K562 (cell line): ENCODE measurements around the gene CS. TPM values are rescaled to one million over a fixed set of nuclear protein-coding genes. Genes with fewer than 3 reads are reported as not detected.
A peak's percentile ranks its signal among the peaks of the same experiment; 100 is the strongest.

Source experiments
- ARNT ChIP-seq, 2 experiments: fragments of 450-650 bp; IDR thresholded peaks; 2 replicates each; pipeline ENCODE4 v1.6.1; 2016; ENCODE audit warnings: mild to moderate bottlenecking in 1 of 2
- BRF2 ChIP-seq: IDR thresholded peaks from 3 replicates; pipeline ENCODE4 v1.6.1; 2011; ENCODE audit warnings: borderline replicate concordance, mild to moderate bottlenecking; ENCODE audit not compliant: insufficient read length, insufficient read depth
- CHD1 ChIP-seq: fragments of 200-600 bp; sonication (generic); IDR thresholded peaks from one replicate; pipeline ENCODE4 v1.6.1; 2012; ENCODE audit warnings: mild to moderate bottlenecking, moderate library complexity, low read length, inconsistent platforms
- FUS ChIP-seq: fragments of 200-400 bp; formaldehyde crosslinking; optimal IDR thresholded peaks from 2 replicates; pipeline ENCODE3; 2017; ENCODE audit warnings: low read depth, low read length
- GTF2F1 ChIP-seq: IDR thresholded peaks from 2 replicates; pipeline ENCODE4 v1.6.1; 2011; ENCODE audit warnings: low read depth, low read length, improper control_type of control experiment
- HMBOX1 ChIP-seq: sonication (generic); IDR thresholded peaks from 2 replicates; pipeline ENCODE4 v1.6.1; 2016
- MAFK ChIP-seq: IDR thresholded peaks from 2 replicates; pipeline ENCODE4 v1.6.1; 2011; ENCODE audit warnings: low read length, improper control_type of control experiment
- NONO ChIP-seq, 2 experiments: fragments of 200-400 bp in 1 of 2; fragments of 450-650 bp in 1 of 2; formaldehyde crosslinking in 1 of 2; IDR thresholded peaks; 2 replicates each; pipeline ENCODE4 v1.6.1; 2017; ENCODE audit warnings: low read depth in 2 of 2, mild to moderate bottlenecking in 2 of 2, moderate library complexity in 2 of 2, low read length in 1 of 2
- NR2C1 ChIP-seq, 2 experiments: fragments of 450-650 bp; IDR thresholded peaks; 2 replicates each; pipeline ENCODE4 v1.6.1; 2017; ENCODE audit warnings: mild to moderate bottlenecking in 2 of 2, antibody characterized with exemption in 1 of 2, inconsistent platforms in 1 of 2, missing compliant biosample characterization in 1 of 2, missing genetic modification characterization in 1 of 2
- RHOXF2B ChIP-seq: fragments of 250-450 bp; sonication (Bioruptor Pico); conservative IDR thresholded peaks from 2 replicates; pipeline ENCODE4 v1.5.1; 2021
- SIN3B ChIP-seq: fragments of 450-650 bp; IDR thresholded peaks from 2 replicates; pipeline ENCODE4 v1.6.1; 2017; ENCODE audit warnings: low read depth, mild to moderate bottlenecking, moderate library complexity
- STAT5B ChIP-seq: fragments of 250-450 bp; sonication (Bioruptor Pico); IDR thresholded peaks from 2 replicates; pipeline ENCODE4 v1.8.0; 2021; ENCODE audit warnings: mild to moderate bottlenecking, inconsistent platforms
- TAF9B ChIP-seq: fragments of 450-650 bp; IDR thresholded peaks from 2 replicates; pipeline ENCODE4 v1.6.1; 2018; ENCODE audit warnings: mild to moderate bottlenecking; ENCODE audit not compliant: partially characterized antibody
- TSC22D4 ChIP-seq: fragments of 450-650 bp; IDR thresholded peaks from 2 replicates; pipeline ENCODE4 v1.6.1; 2016; ENCODE audit warnings: missing genetic modification characterization, missing biosample characterization, control low read depth
- YY1 ChIP-seq, 3 experiments: IDR thresholded peaks; 2 replicates each; pipeline ENCODE4 v1.6.1; 2011; ENCODE audit warnings: low read length in 2 of 3, mild to moderate bottlenecking in 2 of 3, moderate library complexity in 2 of 3, borderline replicate concordance in 1 of 3, control low read depth in 1 of 3, low read depth in 1 of 3; ENCODE audit not compliant: insufficient read depth in 3 of 3, insufficient replicate concordance in 2 of 3, control insufficient read depth in 1 of 3, insufficient read length in 1 of 3; ENCODE audit errors: extremely low read depth in 1 of 3
- ZMIZ1 ChIP-seq, 2 experiments: fragments of 150-350 bp in 1 of 2; IDR thresholded peaks; 2 replicates each; pipeline ENCODE4 v1.6.1; 2012 to 2016; ENCODE audit warnings: low read depth in 2 of 2, low read length in 2 of 2, mild to moderate bottlenecking in 1 of 2, moderate library complexity in 1 of 2
- ZNF217 ChIP-seq: sonication (generic); formaldehyde crosslinking; IDR thresholded peaks from 2 replicates; pipeline ENCODE4 v1.8.0; 2022; ENCODE audit warnings: mild to moderate bottlenecking, missing genetic modification reagents
- ZNF277 ChIP-seq: fragments of 250-450 bp; sonication (Bioruptor Pico); IDR thresholded peaks from 2 replicates; pipeline ENCODE4 v1.8.0; 2022; ENCODE audit warnings: inconsistent platforms, mild to moderate bottlenecking, moderate library complexity, borderline replicate concordance
- ZNF75A ChIP-seq: fragments of 450-650 bp; formaldehyde crosslinking; IDR thresholded peaks from 2 replicates; pipeline ENCODE4 v1.4.0; 2020; ENCODE audit warnings: mild to moderate bottlenecking
- ZZZ3 ChIP-seq: fragments of 450-650 bp; IDR thresholded peaks from 2 replicates; pipeline ENCODE4 v1.6.1; 2016; ENCODE audit warnings: antibody characterized with exemption, mild to moderate bottlenecking, moderate library complexity
- polyA plus RNA-seq, 8 experiments: library from polyadenylated mRNA; depleted of rRNA in 4 of 8; stranded (reverse) in 5 of 8; unstranded in 3 of 8; fragments of >200 nt; fragmentation: Nextera tagmentation in 2 of 8; fragmentation: Illumina TruSeq in 1 of 8; extraction: Ambion mirVana in 2 of 8; extraction: Trizol in 1 of 8; gene quantifications; 2 replicates each; pipeline versions ENCODE4 v1.2.1 to v1.2.3, GENCODE V29; 2011 to 2014; ENCODE audit warnings: inconsistent platforms in 1 of 8, missing spikeins in 1 of 8
- total RNA-seq, 7 experiments: library from RNA; depleted of rRNA in 6 of 7; stranded (reverse); fragments of >200 nt in 6 of 7; fragmentation: Illumina TruSeq in 2 of 7; extraction: Trizol in 2 of 7; gene quantifications; 2 replicates each; pipeline versions ENCODE4 v1.2.1 to v1.2.3, GENCODE V29; 2011 to 2021; ENCODE audit warnings: low replicate concordance in 1 of 7

The CS gene
- total and polyA plus RNA-seq, 9 of the 15 experiments (the other 6 are each of a cell fraction or from before 2014, with no cell fraction given) = 99.9 to 390 (median 149) TPM

- no peak for TF ChIP-seq ZNF217 (CRISPR knock-in tag)
- peak in 1 of 2 experiments; percentile 37; a peak in 1 of 4 replicates for TF ChIP-seq NONO (IDR thresholded peaks at IDR 0.05; ENCODE audit: low read depth in 2 of 2, low read length in 1 of 2)
- TF ChIP-seq GTF2F1 = no peak
- no peak; the same call in 1 of the 2 replicates for TF ChIP-seq HMBOX1
- peak; percentile 47 to 51; a peak in 1 of 4 replicates for TF ChIP-seq ARNT (IDR thresholded peaks at IDR 0.05)
- no peak for TF ChIP-seq TAF9B
- peak; percentile 95 for TF ChIP-seq NR2C1 (IDR thresholded peaks at IDR 0.05)
- TF ChIP-seq NR2C1 (tag; IDR thresholded peaks at IDR 0.05) = peak; percentile 96
- no peak for TF ChIP-seq STAT5B (CRISPR knock-in tag)
- peak; percentile 95 for TF ChIP-seq CHD1
- no peak for TF ChIP-seq MAFK
- TF ChIP-seq TSC22D4 = no peak
- no peak for TF ChIP-seq ZNF277 (CRISPR knock-in tag)
- no peak for TF ChIP-seq BRF2
- TF ChIP-seq ZMIZ1 (IDR thresholded peaks at IDR 0.05; ENCODE audit: low read depth in 2 of 2, low read length in 2 of 2) = peak in 1 of 2 experiments; percentile 34; a peak in 1 of 4 replicates
- TF ChIP-seq ZNF75A (CRISPR knock-in tag) = no peak
- no peak for TF ChIP-seq ZZZ3
- TF ChIP-seq RHOXF2B (CRISPR knock-in tag) = no peak
- TF ChIP-seq FUS = no peak
- no peak for TF ChIP-seq SIN3B
- TF ChIP-seq YY1 (IDR thresholded peaks at IDR 0.05; ENCODE audit: borderline replicate concordance in 1 of 3, control insufficient read depth in 1 of 3, extremely low read depth in 1 of 3, insufficient read depth in 3 of 3, insufficient read length in 1 of 3, insufficient replicate concordance in 2 of 3, low read depth in 1 of 3, low read length in 2 of 3) = peak; percentile 30 to 70 (median 42)
Measured at GRCh38 chr12:56300644-56301464, 724 bp upstream of the CS start (continued).
